NB4 (cell line): ENCODE measurements around the gene PPP1R3A.

Experiments used
- DNase-seq: peaks from one replicate; pipeline ENCODE4 v3.0.0; 2010; ENCODE audit warnings: low read depth
- H3K4me3 ChIP-seq: one replicate; pipeline ENCODE4 v1.5.1; 2011; ENCODE audit warnings: mild to moderate bottlenecking, low read depth, low read length, moderate library complexity
- CTCF ChIP-seq: IDR thresholded peaks from one replicate; pipeline ENCODE4 v1.5.1; 2012; ENCODE audit warnings: low read depth, low read length
- MAX ChIP-seq: IDR thresholded peaks from 2 replicates; pipeline ENCODE4 v1.6.1; 2011; ENCODE audit warnings: low read depth, low read length
- MYC ChIP-seq: IDR thresholded peaks from 2 replicates; pipeline ENCODE4 v1.6.1; 2011; ENCODE audit warnings: low read depth, low read length
- POLR2A ChIP-seq: IDR thresholded peaks from 2 replicates; pipeline ENCODE4 v1.6.1; 2011; ENCODE audit warnings: mild to moderate bottlenecking; ENCODE audit not compliant: insufficient read length; ENCODE audit errors: extremely low read depth

Gene PPP1R3A

GRCh38 chr7:113875224-113875623, 43.6 kb downstream of the PPP1R3A start:
- DNase-seq, result no peak
- TF ChIP-seq CTCF, result no peak
- TF ChIP-seq MAX, result no peak
- TF ChIP-seq MYC, result no peak
- TF ChIP-seq POLR2A, result no peak
- no peak overlapping the region for H3K4me3 ChIP-seq

- TF ChIP-seq MAX (no peak), POLR2A (no peak), CTCF (no peak), MYC (no peak)
Observed at GRCh38 chr7:113873554-113874151, 45.2 kb downstream of the PPP1R3A start.

GRCh38 chr7:113872981-113873380, 45.8 kb downstream of the PPP1R3A start:
- no peak overlapping the region for H3K4me3 ChIP-seq
- no peak for DNase-seq
- no peak for TF ChIP-seq MYC

More at GRCh38 chr7:113873554-113874151, 45.2 kb downstream of the PPP1R3A start:
- no peak overlapping the region for H3K4me3 ChIP-seq
- DNase-seq, result no peak

GRCh38 chr7:113867325-113867724, 51.5 kb downstream of the PPP1R3A start:
- TF ChIP-seq MYC (no peak), MAX (no peak), POLR2A (no peak), CTCF (no peak)
- H3K4me3 ChIP-seq, result no peak overlapping the region
- DNase-seq, result no peak

- no peak for TF ChIP-seq MYC
- TF ChIP-seq POLR2A, result no peak
- no peak for TF ChIP-seq CTCF
- no peak for TF ChIP-seq MAX
- no peak overlapping the region for H3K4me3 ChIP-seq
- DNase-seq, result no peak
Observed at GRCh38 chr7:113856010-113856409, 62.8 kb downstream of the PPP1R3A start.

GRCh38 chr7:113840954-113841353, 77.9 kb downstream of the PPP1R3A start:
- DNase-seq, result no peak
- TF ChIP-seq CTCF (no peak), MYC (no peak), MAX (no peak), POLR2A (no peak)

More at GRCh38 chr7:113840954-113841353, 77.9 kb downstream of the PPP1R3A start:
- no peak overlapping the region for H3K4me3 ChIP-seq
